ENCODE measurements around the gene USP10.

Gene USP10

GRCh38 chr16:84662471-84662870, 37.3 kb upstream of the USP10 start:
- H3K4me3 ChIP-seq (ENCODE audit: low read length), result no peak overlapping the region
- H3K9ac ChIP-seq (ENCODE audit: low read length), result no peak overlapping the region
- no peak overlapping the region for H3K27ac ChIP-seq (ENCODE audit: low read depth, low read length)
- H3K36me3 ChIP-seq (ENCODE audit: control insufficient read depth, insufficient read depth, low read length), result peaks cover 45% of the 10 kb centered on the region
- no peaks in the 10 kb centered on the region for H3K4me1 ChIP-seq (ENCODE audit: control insufficient read depth, insufficient read depth, low read length)
- H3K27me3 ChIP-seq (ENCODE audit: control insufficient read depth, insufficient read depth, low read length), result no peaks in the 10 kb centered on the region

GRCh38 chr16:84663433-84664101, 36.2 kb upstream of the USP10 start:
- H3K36me3 ChIP-seq (ENCODE audit: control insufficient read depth, insufficient read depth, low read length), result peaks cover 36% of the 10 kb centered on the region
- no peak overlapping the region for H3K4me3 ChIP-seq (ENCODE audit: low read length)
- no peak overlapping the region for H3K9ac ChIP-seq (ENCODE audit: low read length)
- no peaks in the 10 kb centered on the region for H3K4me1 ChIP-seq (ENCODE audit: control insufficient read depth, insufficient read depth, low read length)
- H3K27me3 ChIP-seq (ENCODE audit: control insufficient read depth, insufficient read depth, low read length), result no peaks in the 10 kb centered on the region
- no peak overlapping the region for H3K27ac ChIP-seq (ENCODE audit: low read depth, low read length)

GRCh38 chr16:84665359-84665758, 34.4 kb upstream of the USP10 start:
- peaks cover 24% of the 10 kb centered on the region for H3K36me3 ChIP-seq (ENCODE audit: control insufficient read depth, insufficient read depth, low read length)

GRCh38 chr16:84665843-84666242, 34.0 kb upstream of the USP10 start:
- Histone ChIP-seq H3K27ac (ENCODE audit: low read depth, low read length) (no peak overlapping the region), H3K27me3 (ENCODE audit: control insufficient read depth, insufficient read depth, low read length) (no peaks in the 10 kb centered on the region), H3K4me1 (ENCODE audit: control insufficient read depth, insufficient read depth, low read length) (no peaks in the 10 kb centered on the region), H3K4me3 (ENCODE audit: low read length) (no peak overlapping the region), H3K36me3 (ENCODE audit: control insufficient read depth, insufficient read depth, low read length) (peaks cover 24% of the 10 kb centered on the region), H3K9ac (ENCODE audit: low read length) (no peak overlapping the region)

More at GRCh38 chr16:84665359-84665758, 34.4 kb upstream of the USP10 start:
- no peaks in the 10 kb centered on the region for H3K27me3 ChIP-seq (ENCODE audit: control insufficient read depth, insufficient read depth, low read length)
- no peak overlapping the region for H3K4me3 ChIP-seq (ENCODE audit: low read length)
- H3K9ac ChIP-seq (ENCODE audit: low read length), result no peak overlapping the region
- H3K4me1 ChIP-seq (ENCODE audit: control insufficient read depth, insufficient read depth, low read length), result no peaks in the 10 kb centered on the region
- H3K27ac ChIP-seq (ENCODE audit: low read depth, low read length), result no peak overlapping the region

- Histone ChIP-seq H3K9ac (ENCODE audit: low read length) (no peak overlapping the region), H3K36me3 (ENCODE audit: control insufficient read depth, insufficient read depth, low read length) (peaks cover 13% of the 10 kb centered on the region), H3K27me3 (ENCODE audit: control insufficient read depth, insufficient read depth, low read length) (no peaks in the 10 kb centered on the region), H3K27ac (ENCODE audit: low read depth, low read length) (no peak overlapping the region), H3K4me3 (ENCODE audit: low read length) (no peak overlapping the region), H3K4me1 (ENCODE audit: control insufficient read depth, insufficient read depth, low read length) (no peaks in the 10 kb centered on the region)
These were observed 32.0 kb upstream of the USP10 start for GRCh38 chr16:84667600-84668309.

GRCh38 chr16:84670063-84670462, 29.7 kb upstream of the USP10 start:
- Histone ChIP-seq H3K9ac (ENCODE audit: low read length) (no peak overlapping the region), H3K36me3 (ENCODE audit: control insufficient read depth, insufficient read depth, low read length) (no peaks in the 10 kb centered on the region), H3K27me3 (ENCODE audit: control insufficient read depth, insufficient read depth, low read length) (no peaks in the 10 kb centered on the region), H3K27ac (ENCODE audit: low read depth, low read length) (no peak overlapping the region), H3K4me1 (ENCODE audit: control insufficient read depth, insufficient read depth, low read length) (no peaks in the 10 kb centered on the region), H3K4me3 (ENCODE audit: low read length) (no peak overlapping the region)

- Histone ChIP-seq H3K27ac (ENCODE audit: low read depth, low read length) (no peak overlapping the region), H3K4me1 (ENCODE audit: control insufficient read depth, insufficient read depth, low read length) (no peaks in the 10 kb centered on the region), H3K36me3 (ENCODE audit: control insufficient read depth, insufficient read depth, low read length) (no peaks in the 10 kb centered on the region), H3K9ac (ENCODE audit: low read length) (no peak overlapping the region), H3K27me3 (ENCODE audit: control insufficient read depth, insufficient read depth, low read length) (no peaks in the 10 kb centered on the region), H3K4me3 (ENCODE audit: low read length) (no peak overlapping the region)
These were observed 27.3 kb upstream of the USP10 start for GRCh38 chr16:84672276-84673202.

GRCh38 chr16:84673203-84673535, 26.6 kb upstream of the USP10 start:
- H3K27ac ChIP-seq (ENCODE audit: low read depth, low read length), result no peak overlapping the region
- H3K4me3 ChIP-seq (ENCODE audit: low read length), result no peak overlapping the region
- H3K9ac ChIP-seq (ENCODE audit: low read length), result no peak overlapping the region
- H3K27me3 ChIP-seq (ENCODE audit: control insufficient read depth, insufficient read depth, low read length), result no peaks in the 10 kb centered on the region
- H3K4me1 ChIP-seq (ENCODE audit: control insufficient read depth, insufficient read depth, low read length), result no peaks in the 10 kb centered on the region
- no peaks in the 10 kb centered on the region for H3K36me3 ChIP-seq (ENCODE audit: control insufficient read depth, insufficient read depth, low read length)

- Histone ChIP-seq H3K4me1 (ENCODE audit: control insufficient read depth, insufficient read depth, low read length) (no peaks in the 10 kb centered on the region), H3K27ac (ENCODE audit: low read depth, low read length) (no peak overlapping the region), H3K9ac (ENCODE audit: low read length) (no peak overlapping the region), H3K4me3 (ENCODE audit: low read length) (no peak overlapping the region), H3K36me3 (ENCODE audit: control insufficient read depth, insufficient read depth, low read length) (no peaks in the 10 kb centered on the region), H3K27me3 (ENCODE audit: control insufficient read depth, insufficient read depth, low read length) (no peaks in the 10 kb centered on the region)
These were observed 26.2 kb upstream of the USP10 start for GRCh38 chr16:84673561-84673960.

- Histone ChIP-seq H3K9ac (ENCODE audit: low read length) (no peak overlapping the region), H3K4me1 (ENCODE audit: control insufficient read depth, insufficient read depth, low read length) (no peaks in the 10 kb centered on the region), H3K27me3 (ENCODE audit: control insufficient read depth, insufficient read depth, low read length) (no peaks in the 10 kb centered on the region), H3K27ac (ENCODE audit: low read depth, low read length) (no peak overlapping the region), H3K36me3 (ENCODE audit: control insufficient read depth, insufficient read depth, low read length) (no peaks in the 10 kb centered on the region), H3K4me3 (ENCODE audit: low read length) (no peak overlapping the region)
These were observed 24.4 kb upstream of the USP10 start for GRCh38 chr16:84675423-84675822.

- Histone ChIP-seq H3K27ac (ENCODE audit: low read depth, low read length) (no peak overlapping the region), H3K9ac (ENCODE audit: low read length) (no peak overlapping the region), H3K4me3 (ENCODE audit: low read length) (no peak overlapping the region), H3K4me1 (ENCODE audit: control insufficient read depth, insufficient read depth, low read length) (no peaks in the 10 kb centered on the region), H3K27me3 (ENCODE audit: control insufficient read depth, insufficient read depth, low read length) (no peaks in the 10 kb centered on the region), H3K36me3 (ENCODE audit: control insufficient read depth, insufficient read depth, low read length) (no peaks in the 10 kb centered on the region)
These were observed 23.9 kb upstream of the USP10 start for GRCh38 chr16:84675884-84676283.

GRCh38 chr16:84677017-84677803, 22.6 kb upstream of the USP10 start:
- Histone ChIP-seq H3K27me3 (ENCODE audit: control insufficient read depth, insufficient read depth, low read length) (no peaks in the 10 kb centered on the region), H3K36me3 (ENCODE audit: control insufficient read depth, insufficient read depth, low read length) (no peaks in the 10 kb centered on the region), H3K4me1 (ENCODE audit: control insufficient read depth, insufficient read depth, low read length) (no peaks in the 10 kb centered on the region), H3K27ac (ENCODE audit: low read depth, low read length) (no peak overlapping the region), H3K4me3 (ENCODE audit: low read length) (no peak overlapping the region), H3K9ac (ENCODE audit: low read length) (no peak overlapping the region)

Data from rectal smooth muscle tissue (tissue), 1 donor.